Cortex of kidney (tissue), 1 donor: Measurements from ENCODE around the gene SERPINB12.

Source experiments
- DNase-seq: peaks from one replicate; lab custom pipeline; 2025; lab: John Stamatoyannopoulos, UW

The SERPINB12 gene

GRCh38 chr18:63603772-63604171 is 61.6 kb downstream of the SERPINB12 start:
- DNase-seq, result no peak

- DNase-seq, result no peak
Observed at GRCh38 chr18:63604791-63605567, 62.8 kb downstream of the SERPINB12 start.

- no peak for DNase-seq
Observed at GRCh38 chr18:63606526-63606925, 64.4 kb downstream of the SERPINB12 start.

- DNase-seq, result no peak
Observed at GRCh38 chr18:63613420-63613819, 71.3 kb downstream of the SERPINB12 start.

- no peak for DNase-seq
Observed at GRCh38 chr18:63617049-63617914, 75.1 kb downstream of the SERPINB12 start.

GRCh38 chr18:63617915-63618234 is 75.7 kb downstream of the SERPINB12 start:
- DNase-seq, result no peak
